ENCODE results near the gene CRTAC1.

DNA sequence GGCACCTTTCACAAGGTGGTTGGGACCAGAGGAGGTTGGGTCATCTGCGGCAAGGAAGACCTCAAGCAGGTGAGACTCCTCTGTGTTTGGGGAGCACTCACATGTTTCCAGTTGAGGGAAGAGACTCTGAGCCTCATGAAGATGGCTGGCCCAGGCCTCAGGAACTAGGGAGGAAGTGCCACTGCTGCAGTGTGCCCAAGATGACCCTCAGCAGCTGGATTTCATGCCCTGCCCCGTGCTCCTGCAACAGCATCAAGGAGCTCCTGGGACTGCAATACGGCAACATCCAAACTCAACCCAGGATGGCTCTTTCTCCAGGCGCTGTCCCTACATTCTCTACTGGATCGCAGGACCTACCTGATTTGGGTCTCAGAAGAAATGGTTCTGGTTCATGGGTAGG lies 106.9 kb downstream of the CRTAC1 start:
- TF ChIP-seq CTCF (conservative IDR thresholded peaks at IDR 0.05; ENCODE audit: low read depth in 2 of 2) (no peak), POLR2AphosphoS5 (IDR thresholded peaks at IDR 0.05; ENCODE audit: low read depth) (no peak), JUNB (IDR thresholded peaks at IDR 0.05; ENCODE audit: unreplicated experiment) (no peak), EZH2 (IDR thresholded peaks at IDR 0.05; ENCODE audit: low read depth, unreplicated experiment) (no peak), CREB1 (CRISPR knock-in tag; IDR thresholded peaks at IDR 0.05; ENCODE audit: low read depth) (no peak), EZH2phosphoT487 (IDR thresholded peaks at IDR 0.05; ENCODE audit: unreplicated experiment) (no peak), ZNF114 (CRISPR knock-in tag; IDR thresholded peaks at IDR 0.05) (no peak), STAT1 (IDR thresholded peaks at IDR 0.05; ENCODE audit: unreplicated experiment) (no peak), REST (IDR thresholded peaks at IDR 0.05; ENCODE audit: unreplicated experiment) (no peak), ETS1 (IDR thresholded peaks at IDR 0.05) (no peak)

Measured in GM23338 (cell line).